ENCODE results near the gene PLCB4.

The PLCB4 gene

GRCh38 chr20:9223296-9223695, 154.4 kb downstream of the PLCB4 start:
- DNase-seq (ENCODE audit: low read depth) = no peak

DNA sequence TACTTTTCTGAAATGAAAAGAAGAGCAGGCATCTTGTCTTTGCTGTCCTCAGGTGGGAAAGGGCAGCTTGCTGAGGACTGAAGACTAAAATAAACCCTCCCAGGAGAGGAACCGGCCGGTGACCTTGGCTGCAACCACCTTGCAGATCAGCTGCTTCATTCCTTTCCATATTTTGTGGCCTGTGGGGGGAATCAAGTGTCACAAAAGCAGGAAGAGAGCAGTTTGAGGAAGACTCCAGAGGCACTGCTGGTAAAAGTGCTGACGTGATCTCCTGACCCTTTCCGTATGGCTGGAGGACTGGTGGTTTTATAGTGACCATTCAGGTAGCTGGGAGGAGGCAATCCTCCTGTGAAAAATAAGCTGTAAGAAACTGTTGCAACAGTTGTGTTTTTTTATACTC, 157.0 kb downstream of the PLCB4 start:
- no peak for DNase-seq (ENCODE audit: low read depth)

DNA sequence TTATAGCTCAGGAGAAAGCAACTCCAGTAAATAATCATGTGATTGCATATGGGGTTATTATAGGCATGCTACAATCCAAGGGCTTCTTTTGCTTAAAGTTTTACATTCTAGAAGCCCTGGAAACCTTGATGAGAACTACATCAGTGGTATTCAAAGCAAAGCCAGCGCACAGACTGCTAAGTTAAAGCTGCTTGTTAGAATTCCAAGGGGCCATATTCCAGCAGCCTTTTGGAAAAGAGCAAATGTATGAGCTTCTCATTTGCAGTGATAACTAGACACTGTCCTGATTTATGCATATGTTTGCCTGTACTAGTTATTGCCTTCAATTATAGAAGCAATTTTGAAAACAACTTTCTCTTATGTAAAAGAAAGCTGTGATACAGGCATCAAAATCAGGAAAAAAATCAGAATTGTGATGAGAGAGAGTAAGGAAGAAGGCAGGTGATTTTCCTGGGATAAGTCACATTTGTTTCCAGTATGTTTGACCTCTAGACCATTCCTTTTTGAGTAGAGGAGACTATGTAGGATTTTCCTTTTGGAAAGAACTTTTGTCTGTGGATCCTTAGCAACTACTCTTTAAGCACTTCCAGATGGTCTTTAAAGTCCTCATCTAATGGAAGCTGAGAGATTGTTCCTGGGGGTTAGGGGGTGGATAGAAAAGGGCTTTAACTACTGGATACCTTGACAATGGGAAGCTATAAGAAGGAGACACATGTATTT, 159.2 kb downstream of the PLCB4 start:
- no peak for DNase-seq (ENCODE audit: low read depth)

- no peak for DNase-seq (ENCODE audit: low read depth)
These were observed 160.0 kb downstream of the PLCB4 start for GRCh38 chr20:9228774-9229450.

DNA sequence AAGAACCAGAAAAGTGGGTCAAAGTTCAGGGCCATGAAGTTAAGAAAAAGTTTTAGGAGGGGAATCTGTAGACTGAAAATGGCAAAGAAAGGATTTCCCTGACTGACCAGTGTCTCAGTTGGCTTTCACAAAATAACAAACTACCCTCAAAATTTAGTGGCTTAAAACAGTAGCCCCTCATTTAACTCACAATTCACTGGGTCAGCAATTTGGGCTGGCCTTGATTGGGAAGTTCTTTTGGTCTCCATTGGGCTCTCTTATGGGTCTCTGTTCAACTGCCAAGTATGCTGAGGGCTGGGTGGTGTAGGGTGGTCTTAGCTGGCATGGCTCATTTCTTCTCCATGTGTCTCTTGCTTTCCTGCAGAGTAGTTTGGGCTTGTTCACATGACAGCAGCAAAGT, 161.5 kb downstream of the PLCB4 start:
- DNase-seq (ENCODE audit: low read depth) = no peak

GRCh38 chr20:9233804-9234203, 164.9 kb downstream of the PLCB4 start:
- no peak for DNase-seq (ENCODE audit: low read depth)

DNA sequence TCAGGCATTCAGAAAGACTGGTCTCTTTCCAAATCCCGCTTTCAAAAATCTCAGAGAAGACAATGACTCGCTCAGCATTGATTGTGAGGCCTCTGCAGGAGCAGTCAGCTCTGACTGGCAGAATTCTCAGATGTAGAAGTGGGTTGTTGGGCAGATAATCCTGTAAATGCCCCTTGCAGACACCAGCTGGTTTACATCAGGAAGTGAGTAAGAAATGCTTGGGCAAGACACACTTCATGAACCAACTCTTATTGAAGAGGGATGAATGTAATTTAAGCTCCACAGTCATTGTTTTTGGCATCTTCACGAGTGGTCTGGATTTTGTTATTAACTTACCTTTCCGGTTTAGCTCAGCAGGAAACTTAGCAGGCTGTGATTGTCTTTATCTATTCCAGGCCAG, 166.6 kb downstream of the PLCB4 start:
- DNase-seq (ENCODE audit: low read depth) = no peak

DNA sequence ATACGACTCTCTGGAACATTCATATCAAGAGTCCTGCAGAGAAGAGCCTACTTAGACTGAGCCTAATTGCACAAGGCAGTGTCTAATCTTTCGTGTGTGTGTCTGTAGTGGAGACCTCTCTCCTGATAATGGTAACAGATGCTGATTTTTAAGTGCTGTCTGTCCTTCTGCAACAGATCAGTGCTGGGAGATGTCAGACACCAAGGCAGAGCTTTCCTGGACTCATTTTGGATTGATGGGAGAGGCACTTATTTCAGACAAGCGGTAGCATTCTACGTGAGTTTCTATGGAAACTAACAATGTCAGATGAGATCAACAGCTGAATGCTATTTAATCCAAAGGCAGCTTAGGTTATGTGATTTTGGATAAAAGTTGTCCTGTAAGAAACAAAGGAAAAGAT, 167.6 kb downstream of the PLCB4 start:
- no peak for DNase-seq (ENCODE audit: low read depth)

DNA sequence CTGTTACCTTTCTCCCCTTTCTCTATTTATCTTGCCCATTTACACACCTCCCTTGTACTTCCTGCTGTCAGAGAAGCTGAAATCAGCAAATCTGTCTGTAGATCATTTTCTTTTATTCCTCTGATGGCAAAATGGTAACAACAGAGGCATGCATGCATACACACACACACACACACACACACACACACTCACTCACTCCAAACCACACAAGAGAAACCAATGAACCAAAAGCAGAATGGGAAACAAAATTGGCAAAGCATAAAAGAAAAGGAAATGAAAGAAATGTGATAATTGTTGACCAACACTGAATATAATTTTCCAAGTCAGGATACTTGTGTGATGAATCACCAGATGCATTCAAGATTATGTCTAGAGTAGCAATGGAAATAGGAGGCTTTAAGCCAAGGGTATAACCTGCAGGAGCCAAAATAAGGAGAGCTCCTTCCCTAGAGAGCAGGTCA, 172.4 kb downstream of the PLCB4 start:
- DNase-seq (ENCODE audit: low read depth) = no peak

DNA sequence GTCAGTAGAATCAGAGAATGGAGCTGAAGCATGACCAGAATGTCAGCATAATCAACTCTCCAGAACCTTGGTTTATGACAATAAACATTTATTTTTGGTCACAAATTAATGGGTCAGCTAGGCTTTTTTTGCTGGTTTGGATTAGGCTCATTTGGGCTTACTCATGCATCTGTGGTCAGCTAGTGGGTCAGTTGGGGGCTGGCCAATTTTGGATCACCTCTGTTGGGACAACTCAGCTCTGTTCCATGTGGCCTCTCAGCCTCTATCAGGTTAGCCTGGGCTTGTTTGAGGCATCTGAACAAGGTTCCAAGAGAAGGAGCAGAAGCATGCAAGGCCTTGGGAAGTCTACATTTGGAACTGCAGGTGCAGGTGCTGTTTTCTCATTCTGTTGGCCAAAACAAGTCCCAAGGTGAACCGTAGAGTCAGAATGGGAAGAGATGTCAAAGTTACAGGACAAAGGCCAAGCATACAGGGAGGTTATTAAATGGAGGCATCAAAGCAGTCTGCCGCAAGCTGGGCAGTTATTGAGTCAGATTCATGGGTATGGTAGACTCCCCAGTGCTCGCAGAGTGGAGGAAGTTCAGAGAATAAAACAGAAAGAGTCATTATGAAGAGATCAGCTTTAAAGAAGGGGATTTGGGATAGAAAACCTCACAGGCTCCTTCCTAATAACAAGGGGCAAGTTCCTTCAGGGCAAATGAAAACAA, 173.0 kb downstream of the PLCB4 start:
- DNase-seq (ENCODE audit: low read depth) = no peak

GRCh38 chr20:9243986-9244385, 175.1 kb downstream of the PLCB4 start:
- no peak for DNase-seq (ENCODE audit: low read depth)

DNA sequence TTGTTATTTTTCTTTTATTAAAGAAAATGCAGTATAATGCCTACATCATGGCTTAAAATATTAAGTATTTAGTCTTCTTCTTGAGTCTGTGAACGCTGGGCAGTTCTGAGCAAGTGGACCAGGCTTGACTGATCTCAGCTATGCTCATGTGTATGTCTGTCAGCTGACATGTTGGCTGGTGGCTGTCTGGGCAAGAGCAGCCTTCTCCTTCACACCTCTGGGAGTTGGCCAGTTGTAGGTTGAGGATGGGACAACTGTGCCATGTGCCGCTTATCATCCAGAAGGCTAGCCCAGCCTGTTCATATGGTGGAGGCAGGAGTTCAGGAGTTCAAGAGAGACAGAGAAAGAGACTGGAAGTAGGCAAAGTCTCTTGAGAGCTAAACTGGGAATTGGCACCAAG, 175.9 kb downstream of the PLCB4 start:
- DNase-seq (ENCODE audit: low read depth) = no peak

DNA sequence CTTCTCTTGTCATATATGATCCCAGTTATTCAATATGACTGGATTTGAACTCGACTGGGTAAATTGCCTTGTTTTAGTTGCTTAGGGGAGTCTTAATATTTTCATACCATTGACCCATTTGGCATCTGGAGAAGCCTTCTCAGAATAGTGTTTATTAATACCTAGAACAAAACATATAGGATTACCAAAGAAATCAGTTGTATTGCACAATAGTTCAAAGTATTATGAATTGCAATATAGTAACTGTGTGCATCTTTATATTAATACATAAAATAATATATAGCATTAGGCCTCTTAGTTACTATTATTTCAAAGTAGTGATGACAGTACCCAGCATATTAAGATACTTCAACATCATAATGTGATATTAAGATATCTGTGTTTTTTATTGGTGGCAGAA, 177.8 kb downstream of the PLCB4 start:
- no peak for DNase-seq (ENCODE audit: low read depth)

DNA sequence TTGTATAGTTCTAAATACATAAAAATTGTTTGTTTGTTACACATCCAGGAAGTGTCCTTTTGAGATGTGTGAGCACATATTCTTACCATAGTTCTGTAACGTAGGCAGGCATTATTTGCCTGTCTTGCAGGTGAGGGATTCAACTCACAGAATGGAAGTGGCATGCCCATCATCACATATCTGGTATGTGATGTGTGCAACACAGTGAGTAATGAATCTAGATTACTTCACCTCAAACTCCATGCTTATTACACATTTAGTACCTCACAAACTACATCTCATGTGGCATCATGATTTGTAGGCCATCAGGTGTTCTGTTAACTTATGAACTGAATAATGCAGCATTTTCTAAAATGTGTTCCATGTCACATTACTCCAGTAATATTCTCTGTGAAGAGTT, 181.6 kb downstream of the PLCB4 start:
- DNase-seq (ENCODE audit: low read depth) = no peak

GRCh38 chr20:9253006-9253539, 184.2 kb downstream of the PLCB4 start:
- no peak for DNase-seq (ENCODE audit: low read depth)

GRCh38 chr20:9255171-9255570, 186.3 kb downstream of the PLCB4 start:
- DNase-seq (ENCODE audit: low read depth) = no peak

DNA sequence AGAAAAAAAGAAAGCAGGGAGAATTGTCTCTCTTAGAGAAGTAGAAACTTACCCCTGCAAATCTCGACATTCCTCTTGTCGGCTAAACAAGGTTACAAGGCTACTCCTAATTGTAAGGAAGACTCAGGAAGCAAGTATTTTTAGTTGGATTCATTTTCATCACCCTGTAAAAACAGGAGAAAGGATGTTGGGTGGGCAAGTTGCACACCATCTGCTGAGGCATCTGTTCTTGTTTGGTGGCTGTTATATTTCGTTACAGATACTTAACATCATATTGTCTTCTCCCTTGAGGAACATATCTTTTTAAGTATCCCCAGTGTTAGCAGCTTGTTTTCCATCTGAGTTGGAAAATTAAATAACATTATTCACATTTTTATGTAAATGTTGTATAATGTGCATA, 187.5 kb downstream of the PLCB4 start:
- no peak for DNase-seq (ENCODE audit: low read depth)

- no peak for DNase-seq (ENCODE audit: low read depth)
These were observed 190.0 kb downstream of the PLCB4 start for GRCh38 chr20:9258901-9259300.

DNA sequence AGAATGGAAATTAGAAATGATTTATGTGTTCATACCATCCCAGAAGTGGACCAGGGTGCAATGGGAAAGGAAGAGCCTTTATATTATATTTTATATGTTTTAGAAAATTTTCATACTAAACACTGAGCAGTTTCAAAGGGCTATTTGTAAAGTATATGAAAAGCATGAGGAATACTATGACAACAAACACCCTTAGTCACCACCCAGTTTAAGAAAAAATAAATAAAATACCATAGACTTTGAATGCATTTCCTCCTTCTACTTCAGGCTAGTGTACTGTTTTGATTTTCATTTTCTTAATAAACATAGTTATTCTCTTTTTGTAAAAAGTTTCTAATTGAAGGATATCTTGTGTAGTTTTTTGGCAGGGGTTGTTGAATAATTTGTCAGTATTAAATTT, 191.1 kb downstream of the PLCB4 start:
- DNase-seq (ENCODE audit: low read depth) = no peak

GRCh38 chr20:9261781-9262180, 192.9 kb downstream of the PLCB4 start:
- DNase-seq (ENCODE audit: low read depth) = no peak

DNA sequence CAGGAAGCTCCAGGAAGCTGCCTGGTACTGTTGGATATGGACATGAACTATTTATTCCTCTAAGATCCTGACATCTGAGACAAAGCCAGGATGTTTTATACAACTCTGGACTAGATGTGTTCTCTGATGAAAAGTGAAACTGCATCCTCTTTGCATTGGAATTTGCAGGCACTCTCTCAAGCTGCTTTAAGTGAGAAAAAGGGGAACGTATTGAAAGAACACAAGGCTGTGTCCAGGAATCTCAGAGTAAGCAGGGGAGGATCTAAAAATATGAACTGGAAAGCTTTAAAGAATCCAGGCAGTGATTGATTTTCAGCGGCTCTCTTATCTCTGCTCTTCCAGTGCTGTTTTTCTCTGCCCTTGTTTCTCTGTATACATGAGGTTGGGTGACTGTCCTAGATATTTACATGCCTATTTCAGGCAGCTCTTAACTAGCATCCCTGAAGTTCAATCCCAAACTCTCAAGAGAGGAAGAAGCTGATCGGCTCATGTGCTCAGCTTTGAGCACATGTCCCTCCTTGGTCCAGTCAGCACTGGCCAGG, 193.8 kb downstream of the PLCB4 start:
- DNase-seq (ENCODE audit: low read depth) = no peak

DNA sequence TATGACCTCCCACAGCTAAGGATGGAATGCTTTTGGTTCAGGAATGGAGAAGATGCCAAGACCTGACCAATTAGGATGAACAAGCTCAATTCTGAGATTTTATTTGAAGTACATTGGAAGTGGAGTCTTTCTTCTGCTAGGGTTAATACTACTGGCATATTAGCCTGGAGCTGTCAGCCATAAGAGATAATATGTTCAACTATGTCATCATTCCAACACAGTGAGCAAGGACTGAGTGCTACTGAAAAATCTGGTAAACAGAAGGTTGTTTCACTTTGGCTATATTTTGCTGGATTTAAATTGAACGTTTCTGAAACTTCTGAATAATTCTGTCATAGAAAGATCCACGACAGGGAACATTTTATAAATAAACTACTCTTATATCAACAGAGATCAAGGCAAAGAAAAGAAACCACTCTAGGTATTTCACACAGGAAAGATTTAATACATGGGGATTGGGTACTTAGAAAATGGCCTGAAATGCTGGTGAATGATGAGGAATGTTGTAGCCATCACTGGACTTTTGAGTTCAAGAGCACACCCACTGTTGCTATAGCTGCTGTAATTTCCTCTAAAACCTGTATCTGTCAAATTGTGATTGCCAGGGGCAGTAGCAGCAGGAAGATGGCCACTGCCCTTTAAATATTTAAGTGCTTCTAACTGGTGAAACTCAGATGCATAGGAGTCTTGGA, 200.5 kb downstream of the PLCB4 start:
- DNase-seq (ENCODE audit: low read depth) = no peak
